ENCODE results near the gene LRRK1. TPM values are rescaled to one million over a fixed set of nuclear protein-coding genes. Genes with fewer than 3 reads are reported as not detected.

Gene LRRK1
- polyA plus RNA-seq, 1 of the 3 experiments (the other 2 are of a cell fraction): 6.9 TPM

DNA sequence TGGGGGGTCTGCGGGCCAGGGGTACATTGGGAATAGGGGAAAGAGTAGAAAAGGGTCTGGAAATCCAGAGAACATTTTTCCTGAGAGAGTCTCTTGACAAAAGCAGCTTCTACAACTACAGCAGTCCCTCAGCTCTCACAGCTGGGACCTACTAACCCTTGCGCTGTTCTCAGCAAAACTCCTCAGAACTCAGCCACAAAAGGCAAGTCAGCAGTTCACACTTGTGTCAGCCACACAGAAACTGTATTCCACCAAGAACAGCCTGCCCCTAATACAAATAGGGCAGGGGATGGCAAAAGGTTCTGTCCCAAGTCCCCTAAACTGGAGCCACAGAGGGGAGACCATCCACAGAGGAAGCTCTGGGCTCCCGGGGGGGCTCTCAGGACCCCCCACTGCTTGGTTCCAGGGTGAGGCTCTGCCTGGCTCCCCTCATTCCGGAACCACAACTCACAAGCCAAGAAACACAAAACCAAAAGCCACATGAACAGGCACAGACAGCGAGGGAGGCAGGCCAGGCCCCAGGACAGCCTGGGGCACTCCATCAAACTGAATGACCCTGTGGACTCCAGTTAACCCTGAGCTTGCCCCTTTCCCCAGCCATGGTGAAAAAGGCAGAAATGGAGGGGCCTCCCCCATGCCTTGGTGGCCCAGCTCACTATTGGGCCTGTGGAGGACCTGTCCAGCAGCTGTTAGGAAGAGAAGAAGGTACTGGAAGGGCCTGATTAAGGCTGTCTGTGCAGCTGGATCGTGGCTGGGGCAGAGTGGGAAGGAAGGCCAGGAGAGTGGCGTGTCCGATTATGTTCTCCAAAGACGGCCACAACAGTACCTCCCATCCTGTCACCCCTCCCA is 170.6 kb downstream of the LRRK1 start (continued):
- TF ChIP-seq, protein P1, sequence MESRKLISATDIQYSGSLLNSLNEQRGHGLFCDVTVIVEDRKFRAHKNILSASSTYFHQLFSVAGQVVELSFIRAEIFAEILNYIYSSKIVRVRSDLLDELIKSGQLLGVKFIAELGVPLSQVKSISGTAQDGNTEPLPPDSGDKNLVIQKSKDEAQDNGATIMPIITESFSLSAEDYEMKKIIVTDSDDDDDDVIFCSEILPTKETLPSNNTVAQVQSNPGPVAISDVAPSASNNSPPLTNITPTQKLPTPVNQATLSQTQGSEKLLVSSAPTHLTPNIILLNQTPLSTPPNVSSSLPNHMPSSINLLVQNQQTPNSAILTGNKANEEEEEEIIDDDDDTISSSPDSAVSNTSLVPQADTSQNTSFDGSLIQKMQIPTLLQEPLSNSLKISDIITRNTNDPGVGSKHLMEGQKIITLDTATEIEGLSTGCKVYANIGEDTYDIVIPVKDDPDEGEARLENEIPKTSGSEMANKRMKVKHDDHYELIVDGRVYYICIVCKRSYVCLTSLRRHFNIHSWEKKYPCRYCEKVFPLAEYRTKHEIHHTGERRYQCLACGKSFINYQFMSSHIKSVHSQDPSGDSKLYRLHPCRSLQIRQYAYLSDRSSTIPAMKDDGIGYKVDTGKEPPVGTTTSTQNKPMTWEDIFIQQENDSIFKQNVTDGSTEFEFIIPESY (IDR thresholded peaks at IDR 0.05; ENCODE audit: borderline replicate concordance, low read depth): no peak
- TF ChIP-seq TAF1 (IDR thresholded peaks at IDR 0.05; ENCODE audit: borderline replicate concordance, low read depth, low read length) (no peak), NFIC (IDR thresholded peaks at IDR 0.05; ENCODE audit: borderline replicate concordance) (no peak), GABPA (IDR thresholded peaks at IDR 0.05; ENCODE audit: low read depth) (no peak), RAD21 (IDR thresholded peaks at IDR 0.05; ENCODE audit: low read length) (no peak)

DNA sequence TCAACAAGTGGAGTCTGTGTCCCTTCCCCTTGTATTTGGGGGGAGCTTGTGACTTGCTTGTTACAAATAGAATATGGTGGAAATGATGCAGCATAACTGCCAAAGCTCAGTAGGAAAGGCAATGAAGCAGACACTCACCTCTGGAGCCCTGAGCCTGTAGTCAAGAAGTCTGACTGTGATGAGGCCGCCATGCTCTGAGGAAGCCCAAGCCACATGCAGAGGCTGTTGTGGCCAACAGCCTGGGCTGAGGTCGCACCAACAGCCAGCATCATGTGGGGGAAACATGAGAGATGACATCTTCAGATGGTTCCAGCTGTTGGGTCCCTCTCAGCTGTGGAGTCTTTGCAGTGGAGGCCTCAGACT is 171.3 kb downstream of the LRRK1 start:
- Histone ChIP-seq H3K27ac (ENCODE audit: low read depth in 2 of 2, low read length in 1 of 2) (no peak overlapping the region; a peak in 1 of 4 replicates), H4K20me1 (ENCODE audit: insufficient read depth) (no peaks in the 10 kb centered on the region), H3K4me3 (ENCODE audit: low read depth in 2 of 2, low read length in 1 of 2) (no peak overlapping the region), H3K36me3 (replicated peaks in 1 of 2; ENCODE audit: control insufficient read depth in 1 of 2, insufficient read depth in 2 of 2, low read length in 1 of 2) (no peaks in the 10 kb centered on the region), H3F3A (replicated peaks; ENCODE audit: insufficient read depth) (no peaks in the 10 kb centered on the region), H3K9me3 (no peaks in the 10 kb centered on the region), H3K27me3 (ENCODE audit: insufficient read depth) (no peaks in the 10 kb centered on the region), H3K4me1 (ENCODE audit: control insufficient read depth in 1 of 2, insufficient read depth in 2 of 2, low read depth in 1 of 2, low read length in 1 of 2) (peaks cover 0 to 26% of the 10 kb centered on the region in 2 experiments; a peak in 1 of 4 replicates), H3K9ac (no peak overlapping the region), H2AFZ (ENCODE audit: low read depth) (no peak overlapping the region), H3K79me2 (ENCODE audit: insufficient read depth) (no peaks in the 10 kb centered on the region), H3K4me2 (no peak overlapping the region), H3K9me2 (no peaks in the 10 kb centered on the region)
- no peak for DNase-seq
- WGBS (ENCODE audit: low lambda C conversion rate): 79% methylated on average over 2 of the region's 2 CpGs
- POLR2A ChIA-PET: interaction anchor here (0.6 kb wide), 1 partner anchor 99 kb away, joined by 3 read pairs; no protein-coding TSS in a partner anchor
- CTCF ChIA-PET: interaction anchor here (0.7 to 14.1 kb wide), 19 partner anchors 9 to 183 kb away, joined by 3 to 190 read pairs (median 4); partner anchors contain the start of gene CHSY1
- no peak for TF ChIP-seq SMC3 (IDR thresholded peaks at IDR 0.05; ENCODE audit: low read depth, low read length)
- TF ChIP-seq, protein P2, sequence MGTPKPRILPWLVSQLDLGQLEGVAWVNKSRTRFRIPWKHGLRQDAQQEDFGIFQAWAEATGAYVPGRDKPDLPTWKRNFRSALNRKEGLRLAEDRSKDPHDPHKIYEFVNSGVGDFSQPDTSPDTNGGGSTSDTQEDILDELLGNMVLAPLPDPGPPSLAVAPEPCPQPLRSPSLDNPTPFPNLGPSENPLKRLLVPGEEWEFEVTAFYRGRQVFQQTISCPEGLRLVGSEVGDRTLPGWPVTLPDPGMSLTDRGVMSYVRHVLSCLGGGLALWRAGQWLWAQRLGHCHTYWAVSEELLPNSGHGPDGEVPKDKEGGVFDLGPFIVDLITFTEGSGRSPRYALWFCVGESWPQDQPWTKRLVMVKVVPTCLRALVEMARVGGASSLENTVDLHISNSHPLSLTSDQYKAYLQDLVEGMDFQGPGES (IDR thresholded peaks at IDR 0.05; ENCODE audit: low read depth, low read length): no peak
- no peak for TF ChIP-seq ELF1 (IDR thresholded peaks at IDR 0.05)
- TF ChIP-seq, protein P3, sequence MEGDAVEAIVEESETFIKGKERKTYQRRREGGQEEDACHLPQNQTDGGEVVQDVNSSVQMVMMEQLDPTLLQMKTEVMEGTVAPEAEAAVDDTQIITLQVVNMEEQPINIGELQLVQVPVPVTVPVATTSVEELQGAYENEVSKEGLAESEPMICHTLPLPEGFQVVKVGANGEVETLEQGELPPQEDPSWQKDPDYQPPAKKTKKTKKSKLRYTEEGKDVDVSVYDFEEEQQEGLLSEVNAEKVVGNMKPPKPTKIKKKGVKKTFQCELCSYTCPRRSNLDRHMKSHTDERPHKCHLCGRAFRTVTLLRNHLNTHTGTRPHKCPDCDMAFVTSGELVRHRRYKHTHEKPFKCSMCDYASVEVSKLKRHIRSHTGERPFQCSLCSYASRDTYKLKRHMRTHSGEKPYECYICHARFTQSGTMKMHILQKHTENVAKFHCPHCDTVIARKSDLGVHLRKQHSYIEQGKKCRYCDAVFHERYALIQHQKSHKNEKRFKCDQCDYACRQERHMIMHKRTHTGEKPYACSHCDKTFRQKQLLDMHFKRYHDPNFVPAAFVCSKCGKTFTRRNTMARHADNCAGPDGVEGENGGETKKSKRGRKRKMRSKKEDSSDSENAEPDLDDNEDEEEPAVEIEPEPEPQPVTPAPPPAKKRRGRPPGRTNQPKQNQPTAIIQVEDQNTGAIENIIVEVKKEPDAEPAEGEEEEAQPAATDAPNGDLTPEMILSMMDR (IDR thresholded peaks at IDR 0.05): no peak
- TF ChIP-seq FOSL2 (IDR thresholded peaks at IDR 0.05; ENCODE audit: borderline replicate concordance, low read depth): no peak
- no peak for TF ChIP-seq TAF1 (IDR thresholded peaks at IDR 0.05; ENCODE audit: borderline replicate concordance, low read depth, low read length)
- TF ChIP-seq RAD21 (IDR thresholded peaks at IDR 0.05; ENCODE audit: low read length): no peak
- TF ChIP-seq RCOR1 (IDR thresholded peaks at IDR 0.05; ENCODE audit: low read length): no peak
- TF ChIP-seq YY1 (IDR thresholded peaks at IDR 0.05; ENCODE audit: low read depth): no peak
- no peak for TF ChIP-seq MEF2A (IDR thresholded peaks at IDR 0.05; ENCODE audit: borderline replicate concordance, low read depth)
- TF ChIP-seq POLR2AphosphoS5 (IDR thresholded peaks at IDR 0.05; ENCODE audit: low read depth, low read length): no peak
- TF ChIP-seq, protein P4, sequence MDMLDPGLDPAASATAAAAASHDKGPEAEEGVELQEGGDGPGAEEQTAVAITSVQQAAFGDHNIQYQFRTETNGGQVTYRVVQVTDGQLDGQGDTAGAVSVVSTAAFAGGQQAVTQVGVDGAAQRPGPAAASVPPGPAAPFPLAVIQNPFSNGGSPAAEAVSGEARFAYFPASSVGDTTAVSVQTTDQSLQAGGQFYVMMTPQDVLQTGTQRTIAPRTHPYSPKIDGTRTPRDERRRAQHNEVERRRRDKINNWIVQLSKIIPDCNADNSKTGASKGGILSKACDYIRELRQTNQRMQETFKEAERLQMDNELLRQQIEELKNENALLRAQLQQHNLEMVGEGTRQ (IDR thresholded peaks at IDR 0.05; ENCODE audit: borderline replicate concordance, low read depth, low read length): no peak
- TF ChIP-seq EZH2phosphoT487 (IDR thresholded peaks at IDR 0.05; ENCODE audit: borderline replicate concordance, low read depth): no peak
- TF ChIP-seq RXRA (IDR thresholded peaks at IDR 0.05; ENCODE audit: borderline replicate concordance, low read depth): no peak
- TF ChIP-seq GATA2 (CRISPR knock-in tag; IDR thresholded peaks at IDR 0.05): no peak
- no peak for TF ChIP-seq TEAD4 (IDR thresholded peaks at IDR 0.05; ENCODE audit: borderline replicate concordance, insufficient read depth)
- no peak for TF ChIP-seq NRF1 (IDR thresholded peaks at IDR 0.05; ENCODE audit: low read depth, low read length)
- TF ChIP-seq, protein P5, sequence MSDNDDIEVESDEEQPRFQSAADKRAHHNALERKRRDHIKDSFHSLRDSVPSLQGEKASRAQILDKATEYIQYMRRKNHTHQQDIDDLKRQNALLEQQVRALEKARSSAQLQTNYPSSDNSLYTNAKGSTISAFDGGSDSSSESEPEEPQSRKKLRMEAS (IDR thresholded peaks at IDR 0.05; ENCODE audit: low read depth): no peak
